GM18508 (cell line): ENCODE data around the gene BBS1.
"Not testable (repeated sequence)": the region's sequence is repeated elsewhere in the genome, so short reads cannot be mapped to it uniquely, and the experiment has no call there.

Source experiments
- ATAC-seq: cut with Tn5 transposase; IDR thresholded peaks from one replicate; pipeline ENCODE4 v1.9.1; 2021; ENCODE audit warnings: moderate number of reproducible peaks; ENCODE audit not compliant: insufficient read depth, unreplicated experiment

BBS1 gene

DNA sequence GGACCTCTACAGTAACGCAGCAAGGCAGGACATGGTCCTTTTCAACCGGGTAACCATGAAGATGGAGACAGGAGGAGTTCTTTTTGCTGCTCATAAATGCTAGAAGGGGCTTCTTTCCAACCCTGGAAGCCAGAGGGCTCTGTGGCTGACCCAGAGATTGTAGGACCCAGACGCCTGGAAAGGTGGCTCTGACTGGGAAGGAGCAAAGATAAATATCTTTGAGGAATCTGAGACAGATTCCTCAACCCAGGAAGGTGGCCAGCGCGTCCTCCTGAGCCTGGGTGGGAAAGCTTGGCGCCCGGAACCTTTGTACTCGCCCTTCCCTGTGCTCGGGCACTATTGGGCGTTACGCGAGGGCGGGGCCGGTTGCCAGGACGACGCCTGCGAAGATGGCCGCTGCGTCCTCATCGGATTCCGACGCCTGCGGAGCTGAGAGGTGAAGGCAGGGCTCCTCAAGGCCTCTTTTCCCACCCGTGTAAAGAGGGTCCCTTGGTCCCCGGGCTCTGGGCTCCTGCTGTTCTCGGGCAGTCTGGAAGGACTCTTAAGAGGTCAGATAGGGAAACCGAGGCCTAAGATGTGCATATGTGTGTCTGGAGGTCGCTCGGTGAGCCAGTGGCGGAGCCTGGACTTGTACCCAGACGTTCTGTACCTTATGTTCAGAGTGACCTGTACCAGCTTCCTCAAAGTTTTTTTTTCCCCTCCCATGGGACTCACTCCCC lies at the start of gene BBS1:
BBS1 (plus strand) TSS at position 365 of the 719 bp plus-strand sequence; CDS start at position 390, 25 bp downstream.
- no peak for ATAC-seq

DNA sequence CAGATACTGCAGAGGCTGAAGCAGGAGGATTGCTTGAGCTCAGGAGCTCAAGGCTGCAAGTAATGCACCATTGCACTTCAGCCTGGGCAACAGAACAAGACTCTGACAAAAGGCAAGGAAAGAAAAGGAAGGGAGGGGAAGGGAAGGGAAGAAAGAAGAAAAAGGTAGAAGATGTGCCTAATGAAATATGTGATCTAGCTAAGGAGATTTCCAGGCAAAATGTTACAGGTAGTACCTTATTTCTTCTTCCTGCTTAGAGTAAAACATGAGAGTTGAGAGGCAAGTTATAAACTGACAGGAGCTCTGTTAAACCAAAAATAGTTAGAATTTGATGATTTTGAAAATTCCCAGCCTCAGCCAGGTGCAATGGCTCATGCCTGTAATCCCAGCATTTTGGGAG lies 48.4 kb upstream of the BBS1 start:
- no peak for ATAC-seq

DNA sequence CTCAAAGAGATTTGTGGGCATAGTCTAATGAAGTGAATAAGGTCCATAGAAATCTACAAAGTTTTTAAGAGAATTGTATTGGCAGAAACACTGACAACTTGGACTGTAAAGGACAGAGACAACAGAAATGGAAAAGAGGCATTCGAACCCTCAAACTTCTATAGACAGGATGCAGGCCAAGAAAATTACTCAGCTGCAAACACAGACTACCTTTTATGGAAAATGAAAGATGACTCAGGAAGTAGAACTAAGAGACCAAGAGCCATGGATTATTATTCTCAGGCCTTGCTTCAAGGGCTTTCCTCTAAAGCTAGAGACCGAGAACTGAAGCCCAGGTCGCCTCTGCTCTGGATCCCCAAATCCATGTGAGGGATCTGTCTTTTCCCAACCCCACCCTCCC lies 47.5 kb upstream of the BBS1 start:
- ATAC-seq, result no peak

DNA sequence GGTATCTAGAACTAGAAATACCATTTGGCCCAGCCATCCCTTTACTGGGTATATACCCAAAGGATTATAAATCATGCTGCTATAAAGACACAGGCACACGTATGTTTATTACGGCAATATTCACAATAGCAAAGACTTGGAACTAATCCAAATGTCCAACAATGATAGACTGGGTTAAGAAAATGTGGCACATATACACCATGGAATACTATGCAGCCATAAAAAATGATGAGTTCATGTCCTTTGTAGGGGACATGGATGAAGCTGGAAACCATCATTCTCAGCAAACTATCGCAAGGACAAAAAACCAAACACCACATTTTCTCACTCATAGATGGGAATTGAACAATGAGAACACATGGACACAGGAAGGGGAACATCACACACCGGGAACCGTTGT lies 46.3 kb upstream of the BBS1 start:
- not testable (repeated sequence) for ATAC-seq

DNA sequence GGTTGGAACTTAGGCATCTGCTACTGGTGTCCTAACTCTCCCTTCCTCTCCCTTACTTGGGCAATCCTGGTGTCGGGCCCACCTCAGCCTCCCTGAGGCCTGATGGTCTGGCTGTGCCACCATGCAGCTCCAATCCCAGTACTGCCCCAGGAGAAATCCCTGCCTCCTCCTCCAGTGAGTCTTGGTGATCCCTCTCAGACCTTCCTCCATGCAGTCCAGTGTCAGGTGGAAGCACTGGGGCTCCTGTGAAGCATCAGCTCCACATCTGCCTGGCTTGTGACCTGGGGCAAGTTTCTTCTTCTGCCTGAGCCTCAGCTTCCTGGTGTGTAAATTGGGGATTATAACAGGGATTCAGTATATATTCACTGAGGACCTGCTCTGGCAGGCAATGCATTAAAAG lies 45.5 kb upstream of the BBS1 start:
- no peak for ATAC-seq

DNA sequence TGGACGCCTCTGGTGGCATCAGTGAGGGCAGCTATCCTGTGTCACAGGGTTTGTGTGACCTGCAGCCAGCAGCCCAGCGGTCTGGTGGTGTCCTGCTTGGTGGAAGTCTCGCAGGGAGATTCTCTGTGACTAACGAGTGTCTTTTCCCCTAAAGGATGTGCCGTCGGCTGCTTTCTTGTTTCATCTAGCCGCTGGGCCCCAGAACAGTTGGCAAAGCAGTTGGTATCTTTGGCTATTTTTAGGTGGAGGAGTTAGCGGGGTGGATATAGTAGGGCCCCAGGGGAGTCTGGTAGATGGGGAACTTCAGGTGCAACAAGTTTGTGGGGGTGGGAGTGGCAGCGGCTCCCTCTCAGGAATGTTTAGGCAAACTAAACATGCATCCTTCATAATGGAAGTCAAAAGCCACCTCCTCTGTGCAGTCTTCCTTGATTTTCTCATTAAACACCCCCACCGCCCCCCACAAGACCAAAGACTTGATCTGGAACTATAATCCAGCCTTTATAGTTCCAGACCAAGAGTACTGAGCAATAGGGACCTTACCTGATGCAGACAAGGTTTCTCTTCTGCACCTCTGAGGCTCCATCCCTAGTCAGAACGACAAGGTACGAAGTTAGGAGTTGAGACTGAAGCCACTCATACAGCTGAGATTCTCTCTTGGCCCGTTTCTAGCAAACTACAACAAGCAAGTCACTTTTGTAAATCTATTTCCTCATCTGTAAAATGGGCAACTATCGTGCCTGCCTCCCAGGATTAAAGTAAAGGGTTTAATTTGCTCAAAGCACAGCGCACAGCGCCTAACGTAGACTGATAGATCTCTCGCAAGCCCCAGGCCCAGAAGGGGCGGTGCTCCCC lies 44.8 kb upstream of the BBS1 start:
- ATAC-seq, result no peak

DNA sequence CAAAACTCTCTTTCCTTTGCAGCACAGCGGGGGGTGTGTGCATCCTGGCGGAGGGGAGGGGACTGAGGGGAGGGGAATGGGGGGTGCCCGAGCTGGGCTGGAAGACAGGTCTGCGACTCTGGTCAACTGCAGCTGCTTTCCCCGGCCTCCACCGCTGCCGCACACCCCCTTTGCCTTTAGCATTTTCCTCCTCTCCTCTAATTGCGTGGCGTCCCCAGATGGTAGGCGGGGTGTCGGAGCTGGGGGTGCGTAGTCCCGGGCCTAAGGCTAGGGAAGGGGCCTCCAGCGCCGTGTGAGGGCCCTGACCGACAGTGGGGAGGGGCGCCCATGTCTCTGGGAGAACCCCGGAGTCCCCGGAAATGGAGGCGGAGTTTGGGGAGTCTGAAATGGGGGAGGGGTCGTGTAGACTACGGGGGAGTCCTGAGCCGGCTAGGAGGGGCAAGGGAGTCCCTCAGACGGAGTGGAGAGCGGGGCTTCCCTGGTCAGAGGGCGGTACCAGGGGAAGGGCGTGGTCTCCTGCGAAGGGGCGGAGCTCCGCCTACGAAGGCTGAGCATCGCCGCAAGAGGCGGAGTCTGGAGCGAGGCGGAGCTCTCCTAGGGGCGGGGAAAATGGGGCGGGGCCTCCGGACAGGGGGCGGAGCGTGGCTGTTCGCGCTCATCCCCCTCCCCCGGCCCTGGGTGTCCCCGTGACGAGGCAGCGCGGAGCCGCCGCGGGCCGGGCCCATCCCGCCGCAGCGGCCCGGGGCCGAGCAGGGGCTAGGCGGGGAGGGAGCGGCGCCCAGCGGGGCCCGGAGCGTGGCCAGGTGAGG lies 44.0 kb upstream of the BBS1 start, which contains the start of gene PELI3:
PELI3 (plus strand) TSS at position 681 of the 809 bp plus-strand sequence. CDS start 1,224 bp downstream, outside the sequence.
- ATAC-seq, result no peak

DNA sequence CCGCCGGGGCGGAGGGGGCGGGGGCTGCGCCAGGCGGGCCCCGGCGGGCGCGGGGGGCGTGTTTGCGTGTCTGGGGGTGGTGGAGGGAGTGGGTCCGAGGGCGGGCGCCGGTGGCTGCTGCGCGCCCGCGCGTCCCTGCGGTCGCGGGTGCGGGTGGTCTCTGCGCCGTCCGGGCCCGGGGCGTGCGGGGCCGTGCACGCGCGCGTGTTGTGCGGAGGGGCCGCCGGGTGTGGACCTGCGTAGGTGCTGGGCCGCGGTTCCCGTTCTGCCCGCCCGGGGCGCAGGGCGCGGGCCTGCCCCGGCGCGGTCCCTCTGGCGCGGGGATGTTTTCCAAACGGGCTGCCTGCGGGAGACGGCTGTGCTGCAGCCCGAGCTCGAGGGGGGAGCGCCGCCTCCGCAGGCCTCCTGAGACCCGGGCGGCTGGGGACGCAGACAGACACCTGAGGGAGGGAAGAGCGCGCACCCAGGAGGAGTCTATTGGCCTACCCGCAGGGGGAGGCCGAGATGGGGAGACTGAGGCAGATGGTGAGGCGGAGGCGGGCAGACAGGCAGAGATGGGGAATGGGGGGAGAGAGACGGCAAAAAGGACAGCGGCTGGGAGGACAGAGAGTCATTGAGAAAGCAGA lies 43.3 kb upstream of the BBS1 start:
- no peak for ATAC-seq

DNA sequence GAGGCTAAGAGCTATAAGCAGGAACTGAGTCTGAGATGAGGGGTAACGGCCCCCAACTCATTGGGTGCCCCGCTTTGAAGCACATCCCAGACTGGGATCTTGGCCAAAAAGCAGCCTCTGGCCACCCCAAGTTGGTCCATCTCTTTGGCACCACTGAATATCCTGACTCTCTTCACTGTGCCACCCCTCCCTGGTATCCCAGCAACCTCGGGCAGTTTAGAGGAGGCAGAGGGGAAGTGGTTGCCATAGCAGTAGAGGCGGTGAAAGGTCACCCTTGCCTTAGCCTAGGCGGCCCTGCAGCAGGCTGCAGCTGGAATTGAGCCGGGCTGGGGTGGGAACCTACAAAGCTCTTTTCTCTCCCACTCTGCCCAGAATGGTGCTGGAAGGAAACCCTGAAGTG lies 42.7 kb upstream of the BBS1 start:
- no peak for ATAC-seq

DNA sequence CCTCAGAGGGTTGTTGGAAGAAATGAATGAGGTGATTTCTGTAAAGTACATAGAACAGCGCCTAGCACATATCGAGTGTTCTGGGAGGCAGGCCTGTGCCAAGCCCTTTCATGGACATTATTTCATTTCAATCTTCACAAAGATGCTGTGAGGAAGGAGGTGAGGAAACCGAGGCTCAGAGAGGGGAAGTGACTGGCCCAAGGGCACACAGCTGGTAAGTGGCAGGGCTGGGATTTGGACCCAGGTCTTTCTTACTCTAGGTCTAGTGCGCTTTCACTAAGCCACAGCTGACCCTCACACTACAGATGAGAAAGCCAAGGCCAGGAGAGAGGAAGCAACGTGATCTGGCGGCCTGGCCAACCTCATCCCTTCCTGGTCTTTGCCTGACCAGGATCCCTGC lies 41.7 kb upstream of the BBS1 start:
- no peak for ATAC-seq

DNA sequence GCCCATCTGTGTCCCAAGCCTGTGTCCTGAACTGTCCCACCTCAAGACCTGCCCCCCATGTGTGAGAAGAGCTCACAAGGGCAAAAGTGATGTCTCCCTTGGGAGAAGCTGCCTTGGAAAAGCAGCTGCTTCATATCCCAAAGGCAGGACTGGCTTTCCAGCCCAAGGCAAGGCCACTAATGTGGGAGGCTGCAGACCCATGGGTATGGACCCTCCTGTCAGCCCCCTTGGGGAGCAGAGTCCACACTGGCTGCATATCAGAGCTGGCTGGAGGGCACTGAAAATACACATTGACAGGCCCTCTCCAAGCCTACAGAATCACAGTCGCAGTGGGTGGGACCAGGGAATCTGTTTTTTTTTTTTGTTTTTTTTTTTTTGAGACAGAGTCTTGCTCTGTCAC lies 41.0 kb upstream of the BBS1 start:
- no peak for ATAC-seq

DNA sequence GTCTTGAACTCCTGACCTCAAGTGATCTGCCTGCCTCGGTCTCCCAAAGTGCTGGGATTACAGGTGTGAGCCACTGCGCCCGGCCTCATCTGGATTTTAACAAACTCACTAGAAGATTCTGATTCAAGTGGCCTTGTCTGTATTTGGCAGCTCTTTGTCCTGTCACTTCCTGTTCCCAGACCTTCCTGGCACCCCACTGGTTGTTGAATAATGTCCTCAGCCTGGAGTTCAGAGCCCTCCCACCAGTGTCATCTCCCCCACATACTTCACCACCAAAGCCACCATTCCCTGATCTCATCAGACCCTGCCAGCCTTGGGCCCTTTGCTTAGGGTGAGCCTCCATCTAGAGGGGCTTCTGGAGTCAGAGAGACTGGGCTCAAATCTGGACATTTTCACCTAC lies 40.4 kb upstream of the BBS1 start:
- no peak for ATAC-seq

DNA sequence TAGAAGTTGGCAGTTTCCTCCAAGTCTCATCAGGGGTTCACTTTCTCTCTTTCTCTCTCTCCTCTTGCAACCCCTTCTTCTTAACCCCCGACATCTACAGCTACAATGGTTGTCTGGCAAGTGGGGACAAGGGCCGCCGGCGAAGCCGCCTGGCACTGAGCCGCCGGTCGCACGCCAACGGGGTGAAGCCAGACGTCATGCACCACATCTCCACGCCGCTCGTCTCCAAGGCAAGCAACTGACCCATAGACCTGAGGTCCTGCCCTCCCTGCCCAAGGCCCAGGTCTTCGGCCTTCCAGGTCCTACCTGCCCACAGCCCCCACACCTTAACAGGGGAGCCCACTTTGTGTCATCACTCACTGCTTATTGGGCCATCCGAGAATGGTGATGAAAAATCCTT lies 39.3 kb upstream of the BBS1 start:
- ATAC-seq, result no peak

DNA sequence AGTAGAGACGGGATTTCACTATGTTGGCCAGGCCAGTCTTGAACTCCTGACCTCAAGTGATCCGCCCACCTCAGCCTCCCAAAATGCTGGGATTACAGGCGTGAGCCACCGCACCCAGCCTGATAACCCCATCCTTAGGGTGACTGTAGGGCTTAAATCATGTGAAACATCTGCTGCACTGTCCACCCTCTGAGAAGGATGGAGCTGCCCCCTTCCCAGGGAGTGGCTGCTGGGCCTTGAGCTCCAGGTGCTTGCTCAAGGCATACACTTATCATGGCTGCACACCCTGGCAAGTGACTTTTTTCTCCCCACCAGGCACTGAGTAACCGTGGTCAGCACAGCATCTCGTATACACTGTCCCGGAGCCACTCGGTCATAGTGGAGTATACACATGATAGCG lies 38.4 kb upstream of the BBS1 start:
- ATAC-seq, result no peak

DNA sequence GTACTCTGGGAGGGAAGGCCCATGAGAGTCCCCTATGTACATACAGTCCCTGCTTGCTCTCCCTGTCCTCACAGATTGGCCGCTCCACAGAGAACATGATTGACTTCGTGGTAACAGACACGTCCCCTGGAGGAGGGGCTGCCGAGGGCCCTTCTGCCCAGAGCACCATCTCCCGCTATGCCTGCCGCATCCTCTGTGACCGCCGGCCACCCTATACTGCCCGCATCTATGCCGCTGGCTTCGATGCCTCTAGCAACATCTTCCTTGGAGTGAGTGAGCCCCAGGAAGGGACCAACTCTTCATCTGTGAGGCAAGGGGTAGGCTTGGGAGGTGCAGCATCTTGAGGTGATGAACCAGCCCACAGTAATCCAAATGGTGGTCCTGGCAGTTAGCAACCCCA lies 37.3 kb upstream of the BBS1 start:
- no peak for ATAC-seq

DNA sequence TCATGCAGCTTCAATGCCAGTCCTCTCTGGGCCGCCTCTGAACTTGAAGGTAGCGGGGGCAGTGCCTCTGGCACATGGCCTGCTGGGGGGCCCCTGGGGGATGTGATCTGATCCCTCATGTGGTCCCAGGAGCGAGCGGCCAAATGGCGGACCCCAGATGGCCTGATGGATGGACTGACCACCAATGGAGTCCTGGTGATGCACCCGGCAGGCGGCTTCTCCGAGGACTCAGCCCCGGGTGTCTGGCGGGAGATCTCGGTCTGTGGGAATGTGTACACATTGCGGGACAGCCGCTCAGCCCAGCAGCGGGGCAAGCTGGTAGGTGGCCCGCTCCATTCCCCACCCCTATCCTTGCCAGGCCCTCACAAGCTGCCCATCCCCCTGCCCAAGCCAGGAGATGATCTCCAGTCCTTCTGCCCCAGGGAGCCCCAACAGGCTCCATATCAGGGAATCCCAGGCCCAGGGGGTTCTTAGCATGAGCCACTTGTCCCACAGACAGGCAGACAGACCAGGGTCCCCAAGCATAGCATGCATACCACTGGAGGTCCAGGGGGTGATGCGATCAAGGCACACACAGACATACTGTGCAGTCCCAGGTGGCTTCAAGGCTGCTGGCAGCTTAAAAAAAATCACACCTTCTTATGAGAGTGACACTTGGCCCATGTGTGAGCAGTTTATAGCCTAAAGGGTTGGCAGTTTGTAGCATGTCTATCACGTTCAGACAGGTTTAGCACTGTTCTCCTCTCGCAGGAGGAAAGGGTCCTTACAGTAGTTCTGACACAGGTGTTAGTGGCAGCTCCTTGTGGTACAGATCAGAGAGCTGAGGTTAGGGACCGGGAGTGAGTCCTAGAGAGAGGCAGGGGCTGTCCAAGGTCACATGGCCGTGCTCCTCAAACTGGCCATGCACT lies 36.6 kb upstream of the BBS1 start:
- ATAC-seq, result no peak

DNA sequence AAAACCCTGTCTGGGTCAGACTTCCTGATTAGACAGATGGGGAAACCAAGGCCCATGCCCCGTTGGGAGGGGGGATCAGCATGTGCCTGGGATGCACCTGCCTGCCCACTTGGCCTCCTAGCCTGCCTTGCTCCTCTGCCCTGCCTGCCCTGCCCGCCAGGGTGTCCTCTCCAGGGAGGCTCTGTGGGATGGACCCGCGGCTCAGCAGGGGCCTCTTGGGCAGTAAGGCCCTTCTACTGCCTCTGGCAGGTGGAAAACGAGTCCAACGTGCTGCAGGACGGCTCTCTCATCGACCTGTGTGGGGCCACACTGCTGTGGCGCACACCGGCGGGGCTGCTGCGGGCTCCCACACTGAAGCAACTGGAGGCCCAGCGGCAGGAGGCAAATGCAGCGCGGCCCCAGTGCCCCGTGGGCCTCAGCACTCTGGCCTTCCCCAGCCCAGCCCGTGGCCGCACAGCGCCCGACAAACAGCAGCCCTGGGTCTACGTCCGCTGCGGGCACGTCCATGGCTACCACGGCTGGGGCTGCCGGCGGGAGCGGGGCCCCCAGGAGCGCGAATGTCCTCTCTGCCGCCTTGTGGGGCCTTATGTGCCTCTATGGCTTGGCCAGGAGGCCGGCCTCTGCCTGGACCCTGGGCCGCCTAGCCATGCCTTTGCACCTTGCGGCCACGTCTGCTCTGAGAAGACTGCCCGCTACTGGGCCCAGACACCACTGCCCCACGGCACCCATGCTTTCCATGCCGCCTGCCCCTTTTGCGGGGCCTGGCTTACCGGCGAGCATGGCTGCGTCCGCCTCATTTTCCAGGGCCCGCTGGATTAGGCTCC lies 34.9 kb upstream of the BBS1 start:
- ATAC-seq, result no peak

DNA sequence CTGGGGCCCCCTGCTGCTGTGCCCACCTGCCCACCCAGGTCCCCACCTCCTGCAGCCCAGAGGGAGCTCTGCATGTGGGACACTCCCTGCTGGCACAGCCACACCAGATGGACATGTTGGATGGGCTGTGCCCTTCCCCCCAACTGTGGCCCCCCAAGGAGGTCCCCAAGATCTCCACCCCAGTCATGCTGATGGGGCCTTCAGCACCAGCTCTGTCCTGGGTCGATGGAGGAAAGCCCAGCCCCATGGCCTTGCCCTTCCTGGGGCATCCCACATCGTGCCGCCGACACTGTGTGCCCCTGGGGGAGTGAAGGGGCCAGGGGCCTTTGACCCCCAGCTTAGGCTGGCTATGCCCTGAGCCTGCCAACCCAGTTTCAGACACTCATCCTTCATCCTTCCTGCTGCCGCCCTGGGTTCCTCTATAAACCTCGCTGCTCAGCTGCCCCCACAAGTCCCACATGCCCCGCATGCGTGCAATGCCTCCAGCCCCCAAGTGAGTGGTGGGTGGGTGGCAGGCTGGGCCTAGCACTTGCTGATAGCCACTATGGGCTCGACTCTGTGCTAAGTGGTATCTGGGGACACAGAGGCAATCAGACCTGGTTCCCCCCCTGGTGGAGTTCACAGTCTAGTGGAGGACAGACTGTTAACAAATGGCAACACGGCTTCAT lies 34.1 kb upstream of the BBS1 start:
- ATAC-seq, result no peak
